Measurements from ENCODE around the gene AGTR1. TPM values are rescaled to one million over a fixed set of nuclear protein-coding genes. Genes with fewer than 3 reads are reported as not detected.

The AGTR1 gene
- total RNA-seq, 6 experiments from 2014 or later: 23.9 to 46.5 (median 36.3) TPM

DNA sequence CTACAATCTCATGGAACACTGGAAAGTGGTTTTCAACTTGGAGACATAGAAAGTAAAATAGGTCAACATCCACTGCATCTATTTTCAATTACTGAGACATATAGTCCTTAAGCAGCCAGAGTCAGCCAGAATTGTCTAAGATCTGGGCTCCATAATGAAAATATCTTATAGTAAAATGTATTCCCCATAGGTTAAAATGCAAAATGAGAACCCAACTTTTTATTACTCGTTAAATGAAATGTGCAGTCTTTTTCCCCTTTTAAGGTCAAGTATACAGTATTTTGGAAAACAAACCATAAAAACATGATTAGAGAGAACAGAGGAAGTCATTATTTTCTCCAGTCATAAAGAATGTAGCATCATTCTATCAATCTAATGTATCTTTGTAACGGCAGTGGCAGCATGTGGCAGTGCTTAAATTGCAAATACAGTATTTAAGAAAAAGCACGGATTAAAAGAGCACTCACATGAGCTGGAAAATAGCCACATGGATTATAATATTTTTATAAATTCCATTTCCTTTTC, 65.5 kb downstream of the AGTR1 start:
- H3K4me3 ChIP-seq: no peak overlapping the region
- no peaks in the 10 kb centered on the region for H3K36me3 ChIP-seq
- 64% methylated on average over 3 of the region's 3 CpGs for WGBS (ENCODE audit: insufficient coverage, low coverage, low lambda C conversion rate, missing lambda C conversion rate)
- no peaks in the 10 kb centered on the region for H3K9me3 ChIP-seq
- TF ChIP-seq CTCF (IDR thresholded peaks at IDR 0.05) (no peak), POLR2A (IDR thresholded peaks at IDR 0.05) (no peak)
- intact Hi-C loops (cut with DNase I): no loop called here
- no peaks in the 10 kb centered on the region for H3K4me1 ChIP-seq
- H3K27ac ChIP-seq: no peak overlapping the region
- no peaks in the 10 kb centered on the region for H3K27me3 ChIP-seq
- no peak for DNase-seq
- ATAC-seq: no peak

DNA sequence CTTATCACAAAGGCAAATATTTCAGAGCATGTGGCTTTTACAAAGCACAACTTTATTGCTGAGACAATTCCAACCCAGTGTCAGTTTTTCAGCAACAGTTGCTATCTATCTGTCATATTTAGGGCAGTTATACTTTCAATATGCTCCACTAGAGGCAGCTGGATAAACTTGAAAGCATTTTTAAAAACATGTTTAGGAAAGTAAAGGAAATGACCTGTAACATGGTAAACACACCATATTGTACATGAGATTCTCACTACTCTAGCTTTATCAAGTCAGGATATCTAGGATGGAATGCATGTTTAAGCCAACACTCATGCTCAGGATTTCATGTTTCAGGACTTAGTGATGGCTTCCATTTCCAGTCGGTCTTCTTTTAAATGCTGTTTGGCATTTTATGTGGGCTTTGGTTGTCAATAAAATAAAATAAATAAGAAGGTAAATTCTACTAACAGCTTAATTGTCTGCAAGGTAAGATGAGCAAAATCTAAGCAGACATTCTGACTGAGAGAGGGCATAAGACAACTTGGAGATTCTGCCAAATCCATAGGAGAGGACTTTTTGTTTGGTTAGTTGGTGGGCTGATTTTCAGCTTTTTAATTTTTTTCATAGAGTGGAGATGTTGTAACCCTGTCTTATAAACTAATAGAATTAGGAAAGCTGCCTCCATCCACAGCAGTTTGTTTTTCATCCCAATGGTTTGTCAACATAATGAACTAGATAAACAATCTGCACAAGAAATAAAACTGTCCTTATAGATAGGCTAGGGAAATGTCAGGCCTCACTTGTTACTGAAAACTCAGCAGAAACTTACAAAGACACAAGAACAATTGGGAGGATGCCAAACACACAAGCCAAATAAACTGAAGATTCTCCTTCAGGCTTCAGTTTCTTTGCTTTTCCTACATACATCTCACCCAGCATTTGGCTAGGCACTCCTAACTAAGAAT, 66.6 kb downstream of the AGTR1 start:
- Histone ChIP-seq H3K9me3 (no peaks in the 10 kb centered on the region), H3K27ac (no peak overlapping the region), H3K4me1 (no peaks in the 10 kb centered on the region), H3K27me3 (no peaks in the 10 kb centered on the region), H3K4me3 (no peak overlapping the region), H3K36me3 (no peaks in the 10 kb centered on the region)
- ATAC-seq: no peak
- intact Hi-C loops (cut with DNase I): no loop called here
- WGBS (ENCODE audit: insufficient coverage, low coverage, low lambda C conversion rate, missing lambda C conversion rate): 69% methylated on average over 1 of the region's 1 CpG
- no peak for DNase-seq
- TF ChIP-seq CTCF (IDR thresholded peaks at IDR 0.05) (no peak), POLR2A (IDR thresholded peaks at IDR 0.05) (no peak)

- H3K27me3 ChIP-seq: no peaks in the 10 kb centered on the region
- no peak overlapping the region for H3K4me3 ChIP-seq
- no peak for TF ChIP-seq CTCF (IDR thresholded peaks at IDR 0.05)
- no peak for TF ChIP-seq POLR2A (IDR thresholded peaks at IDR 0.05)
- no peaks in the 10 kb centered on the region for H3K36me3 ChIP-seq
- no peaks in the 10 kb centered on the region for H3K4me1 ChIP-seq
- DNase-seq (no peak), ATAC-seq (no peak)
- intact Hi-C loops (cut with DNase I): no loop called here
- H3K9me3 ChIP-seq: no peaks in the 10 kb centered on the region
- WGBS (ENCODE audit: insufficient coverage, low coverage, low lambda C conversion rate, missing lambda C conversion rate): 41% methylated on average over 2 of the region's 2 CpGs
- H3K27ac ChIP-seq: no peak overlapping the region
Observed at GRCh38 chr3:148772361-148772760, 74.7 kb downstream of the AGTR1 start.

DNA sequence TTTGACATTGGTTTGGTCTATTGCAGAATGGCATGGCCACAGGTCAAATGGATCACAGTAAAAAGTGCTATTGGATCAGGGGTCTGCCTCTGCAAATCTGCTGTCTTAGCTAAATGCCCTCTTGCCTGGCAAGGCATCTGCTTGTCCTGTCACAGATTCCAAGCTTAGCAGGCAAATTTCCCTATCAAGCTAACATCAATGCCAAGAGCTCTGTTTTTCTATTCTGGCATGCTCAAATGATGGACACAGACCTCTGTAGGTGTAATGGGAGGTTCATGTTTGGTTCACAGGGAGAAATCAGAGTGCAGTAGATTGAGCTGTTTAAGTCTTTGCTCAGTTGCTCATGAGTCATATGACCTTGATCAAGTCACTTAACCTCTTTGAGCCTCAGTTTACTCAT, 75.1 kb downstream of the AGTR1 start:
- DNase-seq (no peak), ATAC-seq (no peak)
- intact Hi-C loops (cut with DNase I): no loop called here
- no peaks in the 10 kb centered on the region for H3K4me1 ChIP-seq
- no peaks in the 10 kb centered on the region for H3K36me3 ChIP-seq
- no peaks in the 10 kb centered on the region for H3K27me3 ChIP-seq
- TF ChIP-seq CTCF (IDR thresholded peaks at IDR 0.05) (no peak), POLR2A (IDR thresholded peaks at IDR 0.05) (no peak)
- H3K27ac ChIP-seq: no peak overlapping the region
- no peaks in the 10 kb centered on the region for H3K9me3 ChIP-seq
- no peak overlapping the region for H3K4me3 ChIP-seq

Measured in right lobe of liver (tissue), 6 donors.